ENCODE data around the gene SLC13A3.

DNA sequence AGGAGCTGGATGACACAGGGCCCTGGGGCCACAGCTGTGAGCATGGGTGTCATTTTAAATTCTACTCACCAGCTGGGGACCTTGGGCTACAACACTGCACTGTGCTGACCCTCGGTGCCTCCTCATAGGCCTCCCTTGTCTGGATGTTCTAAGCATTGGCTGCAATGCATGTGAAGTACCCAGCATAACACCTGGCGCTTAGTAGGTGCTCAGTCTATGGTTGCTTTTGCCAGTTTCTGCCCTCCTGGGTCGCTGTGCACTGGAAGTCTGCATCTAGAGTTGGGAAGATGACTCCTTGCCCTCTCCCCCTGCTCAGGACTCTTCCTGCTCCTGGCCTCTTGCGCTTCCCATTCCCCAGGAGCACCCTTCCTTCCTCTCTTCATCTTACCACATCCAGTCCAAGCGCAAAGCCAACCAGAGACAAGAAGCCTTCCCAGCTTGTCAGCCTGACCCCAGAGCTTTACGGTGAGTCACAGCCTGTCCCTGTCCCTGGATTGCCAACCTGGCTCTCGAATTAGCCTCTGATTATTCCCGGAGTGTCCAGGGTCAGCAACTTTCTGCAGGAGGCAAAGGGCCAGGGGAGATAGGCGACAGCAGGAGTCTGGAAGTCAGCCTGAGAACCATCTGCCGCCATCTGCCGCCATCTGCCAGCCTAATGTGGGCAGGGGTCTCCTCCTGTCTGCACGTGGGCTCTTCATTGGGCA lies 8.8 kb downstream of the SLC13A3 start:
- TF ChIP-seq, protein P1, sequence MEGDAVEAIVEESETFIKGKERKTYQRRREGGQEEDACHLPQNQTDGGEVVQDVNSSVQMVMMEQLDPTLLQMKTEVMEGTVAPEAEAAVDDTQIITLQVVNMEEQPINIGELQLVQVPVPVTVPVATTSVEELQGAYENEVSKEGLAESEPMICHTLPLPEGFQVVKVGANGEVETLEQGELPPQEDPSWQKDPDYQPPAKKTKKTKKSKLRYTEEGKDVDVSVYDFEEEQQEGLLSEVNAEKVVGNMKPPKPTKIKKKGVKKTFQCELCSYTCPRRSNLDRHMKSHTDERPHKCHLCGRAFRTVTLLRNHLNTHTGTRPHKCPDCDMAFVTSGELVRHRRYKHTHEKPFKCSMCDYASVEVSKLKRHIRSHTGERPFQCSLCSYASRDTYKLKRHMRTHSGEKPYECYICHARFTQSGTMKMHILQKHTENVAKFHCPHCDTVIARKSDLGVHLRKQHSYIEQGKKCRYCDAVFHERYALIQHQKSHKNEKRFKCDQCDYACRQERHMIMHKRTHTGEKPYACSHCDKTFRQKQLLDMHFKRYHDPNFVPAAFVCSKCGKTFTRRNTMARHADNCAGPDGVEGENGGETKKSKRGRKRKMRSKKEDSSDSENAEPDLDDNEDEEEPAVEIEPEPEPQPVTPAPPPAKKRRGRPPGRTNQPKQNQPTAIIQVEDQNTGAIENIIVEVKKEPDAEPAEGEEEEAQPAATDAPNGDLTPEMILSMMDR (conservative IDR thresholded peaks at IDR 0.05), result no peak
- TF ChIP-seq ZFX (IDR thresholded peaks at IDR 0.05), result no peak

Data from C4-2B (cell line).